HEK293 (cell line): ENCODE data around the gene CSNK2A3.

ENCODE experiments used
- CTCF ChIP-seq: fragments of 450-650 bp; formaldehyde crosslinking; IDR thresholded peaks from 2 replicates; pipeline ENCODE4 v1.5.1; 2016; ENCODE audit warnings: missing biosample characterization, missing genetic modification characterization
- PRDM2 ChIP-seq: fragments of 450-650 bp; formaldehyde crosslinking; IDR thresholded peaks from 2 replicates; pipeline ENCODE4 v1.5.1; 2016; ENCODE audit warnings: missing biosample characterization, missing genetic modification characterization, borderline replicate concordance
- REST ChIP-seq: fragments of 450-650 bp; formaldehyde crosslinking; IDR thresholded peaks from 2 replicates; pipeline ENCODE4 v1.5.1; 2016; ENCODE audit warnings: missing biosample characterization, missing genetic modification characterization
- SALL2 ChIP-seq: fragments of 450-650 bp; formaldehyde crosslinking; IDR thresholded peaks from 2 replicates; pipeline ENCODE4 v1.5.0; 2017; ENCODE audit warnings: missing biosample characterization, mild to moderate bottlenecking, missing genetic modification characterization, borderline replicate concordance
- ZBTB17 ChIP-seq: fragments of 450-650 bp; formaldehyde crosslinking; IDR thresholded peaks from 2 replicates; pipeline ENCODE4 v1.5.1; 2016; ENCODE audit warnings: missing biosample characterization, missing genetic modification characterization
- ZNF133 ChIP-seq: fragments of 450-650 bp; formaldehyde crosslinking; IDR thresholded peaks from 2 replicates; pipeline ENCODE4 v1.5.1; 2016; ENCODE audit warnings: missing biosample characterization, missing genetic modification characterization
- ZNF148 ChIP-seq: fragments of 450-650 bp; formaldehyde crosslinking; IDR thresholded peaks from 2 replicates; pipeline ENCODE4 v1.5.0; 2017; ENCODE audit warnings: missing biosample characterization, missing genetic modification characterization, borderline replicate concordance
- ZNF416 ChIP-seq: fragments of 450-650 bp; formaldehyde crosslinking; IDR thresholded peaks from 2 replicates; pipeline ENCODE4 v1.5.1; 2016; ENCODE audit warnings: missing biosample characterization, missing genetic modification characterization
- ZNF555 ChIP-seq: fragments of 450-650 bp; formaldehyde crosslinking; conservative IDR thresholded peaks from 2 replicates; pipeline ENCODE4 v1.5.1; 2017; ENCODE audit warnings: missing biosample characterization, mild to moderate bottlenecking, missing genetic modification characterization, inconsistent platforms
- TF ChIP-seq, protein P1 (sequence below): fragments of 450-650 bp; formaldehyde crosslinking; IDR thresholded peaks from 2 replicates; pipeline ENCODE4 v1.5.1; 2017; ENCODE audit warnings: missing biosample characterization, missing genetic modification characterization

GRCh38 chr11:11347592-11347991 is 5.5 kb downstream of the CSNK2A3 start:
- TF ChIP-seq CTCF (tag by site-specific recombination) (no peak), REST (no peak), ZNF133 (tag by site-specific recombination) (no peak), PRDM2 (tag by site-specific recombination) (no peak), ZBTB17 (tag by site-specific recombination) (no peak), ZNF416 (tag by site-specific recombination) (no peak), SALL2 (tag by site-specific recombination) (no peak), ZNF555 (no peak), ZNF148 (no peak)
- TF ChIP-seq, protein P1, sequence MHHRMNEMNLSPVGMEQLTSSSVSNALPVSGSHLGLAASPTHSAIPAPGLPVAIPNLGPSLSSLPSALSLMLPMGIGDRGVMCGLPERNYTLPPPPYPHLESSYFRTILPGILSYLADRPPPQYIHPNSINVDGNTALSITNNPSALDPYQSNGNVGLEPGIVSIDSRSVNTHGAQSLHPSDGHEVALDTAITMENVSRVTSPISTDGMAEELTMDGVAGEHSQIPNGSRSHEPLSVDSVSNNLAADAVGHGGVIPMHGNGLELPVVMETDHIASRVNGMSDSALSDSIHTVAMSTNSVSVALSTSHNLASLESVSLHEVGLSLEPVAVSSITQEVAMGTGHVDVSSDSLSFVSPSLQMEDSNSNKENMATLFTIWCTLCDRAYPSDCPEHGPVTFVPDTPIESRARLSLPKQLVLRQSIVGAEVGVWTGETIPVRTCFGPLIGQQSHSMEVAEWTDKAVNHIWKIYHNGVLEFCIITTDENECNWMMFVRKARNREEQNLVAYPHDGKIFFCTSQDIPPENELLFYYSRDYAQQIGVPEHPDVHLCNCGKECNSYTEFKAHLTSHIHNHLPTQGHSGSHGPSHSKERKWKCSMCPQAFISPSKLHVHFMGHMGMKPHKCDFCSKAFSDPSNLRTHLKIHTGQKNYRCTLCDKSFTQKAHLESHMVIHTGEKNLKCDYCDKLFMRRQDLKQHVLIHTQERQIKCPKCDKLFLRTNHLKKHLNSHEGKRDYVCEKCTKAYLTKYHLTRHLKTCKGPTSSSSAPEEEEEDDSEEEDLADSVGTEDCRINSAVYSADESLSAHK (tag by site-specific recombination) = no peak
